NOMO-1 treated with dmso at 0.1 percent for 144 hours (cell line): ENCODE measurements around the gene UBR3.

Experiments
- DNase-seq: peaks from one replicate; lab custom pipeline; 2025; ENCODE audit not compliant: unreplicated experiment; lab: John Stamatoyannopoulos, UW

The UBR3 gene

GRCh38 chr2:169997140-169997887 lies 170.1 kb downstream of the UBR3 start:
- no peak for DNase-seq

- no peak for DNase-seq
These were observed 171.8 kb downstream of the UBR3 start for GRCh38 chr2:169999054-169999453.

GRCh38 chr2:170002096-170002495 lies 174.8 kb downstream of the UBR3 start:
- DNase-seq, result no peak

GRCh38 chr2:170005702-170006101 lies 178.4 kb downstream of the UBR3 start:
- no peak for DNase-seq

- DNase-seq, result no peak
These were observed 179.5 kb downstream of the UBR3 start for GRCh38 chr2:170006587-170007325.

GRCh38 chr2:170009209-170009608 lies 182.0 kb downstream of the UBR3 start:
- DNase-seq, result no peak

GRCh38 chr2:170012773-170013172 lies 185.5 kb downstream of the UBR3 start:
- DNase-seq, result no peak

- no peak for DNase-seq
These were observed 186.7 kb downstream of the UBR3 start for GRCh38 chr2:170013802-170014551.

GRCh38 chr2:170014769-170015168 lies 187.5 kb downstream of the UBR3 start:
- DNase-seq, result no peak

- DNase-seq, result no peak
These were observed 190.7 kb downstream of the UBR3 start for GRCh38 chr2:170017860-170018532.

GRCh38 chr2:170019060-170019805 lies 192.0 kb downstream of the UBR3 start:
- DNase-seq, result no peak

- DNase-seq, result no peak
These were observed 193.5 kb downstream of the UBR3 start for GRCh38 chr2:170020777-170021176.

- DNase-seq, result no peak
These were observed 195.4 kb downstream of the UBR3 start for GRCh38 chr2:170022692-170023091.

GRCh38 chr2:170024721-170025120 lies 197.5 kb downstream of the UBR3 start:
- DNase-seq, result peak; percentile 13

- DNase-seq, result no peak
These were observed 198.0 kb downstream of the UBR3 start for GRCh38 chr2:170025223-170025622.

- no peak for DNase-seq
These were observed 199.1 kb downstream of the UBR3 start for GRCh38 chr2:170026361-170026760.

- DNase-seq, result no peak
These were observed 202.3 kb downstream of the UBR3 start for GRCh38 chr2:170029551-170029950.

GRCh38 chr2:170030040-170030439 lies 202.8 kb downstream of the UBR3 start:
- no peak for DNase-seq

GRCh38 chr2:170031288-170031687 lies 204.0 kb downstream of the UBR3 start:
- DNase-seq, result no peak

- no peak for DNase-seq
These were observed 207.3 kb downstream of the UBR3 start for GRCh38 chr2:170034596-170034995.

GRCh38 chr2:170038734-170039133 lies 211.5 kb downstream of the UBR3 start:
- DNase-seq, result no peak
